Measurements from ENCODE around the gene PABPC1L.

Gene PABPC1L

GRCh38 chr20:44956410-44956809, 46.5 kb downstream of the PABPC1L start:
- TF ChIP-seq TAF1 (IDR thresholded peaks at IDR 0.05; ENCODE audit: borderline replicate concordance, insufficient read depth, low read length) (no peak), SIN3A (IDR thresholded peaks at IDR 0.05; ENCODE audit: borderline replicate concordance, insufficient read depth, low read length) (no peak), POLR2AphosphoS5 (IDR thresholded peaks at IDR 0.05; ENCODE audit: low read depth, low read length) (no peak), FOXP2 (optimal IDR thresholded peaks at IDR 0.05; ENCODE audit: borderline replicate concordance, extremely low read depth, extremely low read length, insufficient read depth) (no peak), REST (IDR thresholded peaks at IDR 0.05; ENCODE audit: insufficient read depth in 1 of 2, low read depth in 2 of 2, low read length in 2 of 2) (no peak)

- TF ChIP-seq REST (IDR thresholded peaks at IDR 0.05; ENCODE audit: insufficient read depth in 1 of 2, low read depth in 2 of 2, low read length in 2 of 2), result no peak
- TF ChIP-seq POLR2AphosphoS5 (IDR thresholded peaks at IDR 0.05; ENCODE audit: low read depth, low read length), result no peak
- no peak for TF ChIP-seq FOXP2 (optimal IDR thresholded peaks at IDR 0.05; ENCODE audit: borderline replicate concordance, extremely low read depth, extremely low read length, insufficient read depth)
- no peak for TF ChIP-seq TAF1 (IDR thresholded peaks at IDR 0.05; ENCODE audit: borderline replicate concordance, insufficient read depth, low read length)
- TF ChIP-seq SIN3A (IDR thresholded peaks at IDR 0.05; ENCODE audit: borderline replicate concordance, insufficient read depth, low read length), result no peak
These were observed 48.4 kb downstream of the PABPC1L start for GRCh38 chr20:44958276-44958675.

- TF ChIP-seq POLR2AphosphoS5 (IDR thresholded peaks at IDR 0.05; ENCODE audit: low read depth, low read length), result no peak
- no peak for TF ChIP-seq SIN3A (IDR thresholded peaks at IDR 0.05; ENCODE audit: borderline replicate concordance, insufficient read depth, low read length)
- no peak for TF ChIP-seq TAF1 (IDR thresholded peaks at IDR 0.05; ENCODE audit: borderline replicate concordance, insufficient read depth, low read length)
- TF ChIP-seq REST (IDR thresholded peaks at IDR 0.05; ENCODE audit: insufficient read depth in 1 of 2, low read depth in 2 of 2, low read length in 2 of 2), result no peak
- no peak for TF ChIP-seq FOXP2 (optimal IDR thresholded peaks at IDR 0.05; ENCODE audit: borderline replicate concordance, extremely low read depth, extremely low read length, insufficient read depth)
These were observed 49.3 kb downstream of the PABPC1L start for GRCh38 chr20:44959082-44959637.

- no peak for TF ChIP-seq REST (IDR thresholded peaks at IDR 0.05; ENCODE audit: insufficient read depth in 1 of 2, low read depth in 2 of 2, low read length in 2 of 2)
- no peak for TF ChIP-seq POLR2AphosphoS5 (IDR thresholded peaks at IDR 0.05; ENCODE audit: low read depth, low read length)
- TF ChIP-seq FOXP2 (optimal IDR thresholded peaks at IDR 0.05; ENCODE audit: borderline replicate concordance, extremely low read depth, extremely low read length, insufficient read depth), result no peak
- TF ChIP-seq SIN3A (IDR thresholded peaks at IDR 0.05; ENCODE audit: borderline replicate concordance, insufficient read depth, low read length), result no peak
- no peak for TF ChIP-seq TAF1 (IDR thresholded peaks at IDR 0.05; ENCODE audit: borderline replicate concordance, insufficient read depth, low read length)
These were observed 49.8 kb downstream of the PABPC1L start for GRCh38 chr20:44959638-44960102.

Data from PFSK-1 (cell line).